Suprapubic skin (tissue), 4 donors: ENCODE measurements around the gene NBPF8. TPM values are rescaled to one million over a fixed set of nuclear protein-coding genes. Genes with fewer than 3 reads are reported as not detected.
"Not testable (repeated sequence)": the region's sequence is repeated elsewhere in the genome, so short reads cannot be mapped to it uniquely, and the experiment has no call there.

Experiments used
- DNase-seq, 2 donors: peaks; one replicate each; pipeline ENCODE4 v3.0.0-alpha.2; 2019; ENCODE audit warnings: low spot score in 2 of 2
- H3K27ac ChIP-seq: fragments of 200-600 bp; sonication (generic); one replicate; pipeline ENCODE4 v1.5.1; 2019
- H3K27me3 ChIP-seq: fragments of 200-600 bp; sonication (generic); one replicate; pipeline ENCODE4 v1.5.1; 2019
- H3K36me3 ChIP-seq: fragments of 200-600 bp; sonication (generic); one replicate; pipeline ENCODE4 v1.5.1; 2019
- H3K4me1 ChIP-seq: fragments of 200-600 bp; sonication (generic); one replicate; pipeline ENCODE4 v1.5.1; 2019
- H3K4me3 ChIP-seq: fragments of 200-600 bp; sonication (generic); one replicate; pipeline ENCODE4 v1.5.1; 2019; ENCODE audit warnings: mild to moderate bottlenecking
- H3K9me3 ChIP-seq: fragments of 200-600 bp; sonication (generic); one replicate; pipeline ENCODE4 v1.5.1; 2019
- POLR2A ChIP-seq, 2 donors: fragments of 450-650 bp; IDR thresholded peaks; one replicate each; pipeline ENCODE4 v1.6.1; 2017; ENCODE audit warnings: antibody characterized with exemption in 2 of 2, mild to moderate bottlenecking in 2 of 2, moderate library complexity in 2 of 2
- WGBS: methylation state at CpG from one replicate; pipeline ENCODE4 v1.1.5; 2018; 5-methylcytosine and 5-hydroxymethylcytosine counted together
- total RNA-seq, 4 donors: library from RNA; depleted of rRNA; stranded (reverse); fragments of >200 nt; gene quantifications; one replicate each; pipeline ENCODE4 v1.1.0, GENCODE V29; 2016
- TF ChIP-seq, protein P1 (sequence below), 2 donors: fragments of 200-600 bp in 1 of 2; fragments of 450-650 bp in 1 of 2; sonication (generic) in 1 of 2; IDR thresholded peaks; one replicate each; pipeline ENCODE4 v1.5.1; 2016 to 2019; ENCODE audit warnings: antibody characterized with exemption in 2 of 2, mild to moderate bottlenecking in 1 of 2, moderate library complexity in 1 of 2

The NBPF8 gene
- total RNA-seq, result 10 to 100 TPM; 11.4 to 20.3 (median 12.5) TPM

- H3K27ac ChIP-seq, result peak within 1 kb of the TSS; percentile 57
- H3K27me3 ChIP-seq, H3K36me3 ChIP-seq, H3K9me3 ChIP-seq, H3K4me1 ChIP-seq: not testable (repeated sequence)
- H3K4me3 ChIP-seq, result peak within 1 kb of the TSS; percentile 60
- DNase-seq, result peak; percentile 74 to 86
- no CpG with 5 or more reads among the region's 64 CpGs for WGBS
Measured at GRCh38 chr1:120414911-120415480, at the start of gene NBPF8. NBPF8 (plus strand) TSS chr1:120415035; CDS start chr1:120436523, 21,488 bp downstream.

DNA sequence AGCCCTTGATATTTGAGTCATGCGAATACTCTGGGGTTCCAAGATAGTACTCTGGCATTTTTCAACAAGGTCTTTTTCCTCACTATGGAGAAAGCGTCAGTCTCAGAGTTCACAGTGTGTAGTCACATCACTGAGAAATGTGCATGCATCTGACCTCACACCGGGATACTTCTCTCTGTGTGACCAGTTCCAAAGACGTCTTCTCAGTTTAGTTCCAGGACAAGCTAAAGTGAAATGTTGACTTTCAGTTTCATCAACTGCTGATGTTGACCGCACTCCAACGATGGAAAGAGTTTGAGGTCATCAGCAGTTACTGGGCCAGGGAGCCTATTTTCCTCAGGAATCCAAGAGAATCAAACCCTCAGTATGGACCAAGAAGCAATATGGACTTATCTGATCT lies 47.1 kb upstream of the NBPF8 start:
- not testable (repeated sequence) for H3K4me1 ChIP-seq, H3K4me3 ChIP-seq, H3K27me3 ChIP-seq, H3K27ac ChIP-seq, DNase-seq, H3K9me3 ChIP-seq, H3K36me3 ChIP-seq
- WGBS, result 97% methylated on average over 6 of the region's 6 CpGs

GRCh38 chr1:120386651-120387050 lies 28.2 kb upstream of the NBPF8 start:
- DNase-seq, H3K4me3 ChIP-seq, H3K9me3 ChIP-seq, H3K27me3 ChIP-seq, H3K27ac ChIP-seq, H3K36me3 ChIP-seq, H3K4me1 ChIP-seq: not testable (repeated sequence)
- 84% methylated on average over 4 of the region's 5 CpGs for WGBS

- DNase-seq, result not testable (repeated sequence)
- no CpG with 5 or more reads among the region's 29 CpGs for WGBS
- TF ChIP-seq, protein P1, sequence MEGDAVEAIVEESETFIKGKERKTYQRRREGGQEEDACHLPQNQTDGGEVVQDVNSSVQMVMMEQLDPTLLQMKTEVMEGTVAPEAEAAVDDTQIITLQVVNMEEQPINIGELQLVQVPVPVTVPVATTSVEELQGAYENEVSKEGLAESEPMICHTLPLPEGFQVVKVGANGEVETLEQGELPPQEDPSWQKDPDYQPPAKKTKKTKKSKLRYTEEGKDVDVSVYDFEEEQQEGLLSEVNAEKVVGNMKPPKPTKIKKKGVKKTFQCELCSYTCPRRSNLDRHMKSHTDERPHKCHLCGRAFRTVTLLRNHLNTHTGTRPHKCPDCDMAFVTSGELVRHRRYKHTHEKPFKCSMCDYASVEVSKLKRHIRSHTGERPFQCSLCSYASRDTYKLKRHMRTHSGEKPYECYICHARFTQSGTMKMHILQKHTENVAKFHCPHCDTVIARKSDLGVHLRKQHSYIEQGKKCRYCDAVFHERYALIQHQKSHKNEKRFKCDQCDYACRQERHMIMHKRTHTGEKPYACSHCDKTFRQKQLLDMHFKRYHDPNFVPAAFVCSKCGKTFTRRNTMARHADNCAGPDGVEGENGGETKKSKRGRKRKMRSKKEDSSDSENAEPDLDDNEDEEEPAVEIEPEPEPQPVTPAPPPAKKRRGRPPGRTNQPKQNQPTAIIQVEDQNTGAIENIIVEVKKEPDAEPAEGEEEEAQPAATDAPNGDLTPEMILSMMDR (IDR thresholded peaks at IDR 0.05), result peak in 1 of 2 donors; percentile 18
Measured at GRCh38 chr1:120388597-120389126, 26.2 kb upstream of the NBPF8 start.

GRCh38 chr1:120391365-120391764 lies 23.5 kb upstream of the NBPF8 start:
- not testable (repeated sequence) for H3K27me3 ChIP-seq, H3K36me3 ChIP-seq, H3K4me3 ChIP-seq, H3K27ac ChIP-seq, H3K9me3 ChIP-seq, H3K4me1 ChIP-seq, DNase-seq
- 86% methylated on average over 4 of the region's 4 CpGs for WGBS

More at GRCh38 chr1:120388597-120389126, 26.2 kb upstream of the NBPF8 start:
- not testable (repeated sequence) for H3K36me3 ChIP-seq, H3K4me1 ChIP-seq, H3K27me3 ChIP-seq, H3K27ac ChIP-seq, H3K4me3 ChIP-seq, H3K9me3 ChIP-seq

DNA sequence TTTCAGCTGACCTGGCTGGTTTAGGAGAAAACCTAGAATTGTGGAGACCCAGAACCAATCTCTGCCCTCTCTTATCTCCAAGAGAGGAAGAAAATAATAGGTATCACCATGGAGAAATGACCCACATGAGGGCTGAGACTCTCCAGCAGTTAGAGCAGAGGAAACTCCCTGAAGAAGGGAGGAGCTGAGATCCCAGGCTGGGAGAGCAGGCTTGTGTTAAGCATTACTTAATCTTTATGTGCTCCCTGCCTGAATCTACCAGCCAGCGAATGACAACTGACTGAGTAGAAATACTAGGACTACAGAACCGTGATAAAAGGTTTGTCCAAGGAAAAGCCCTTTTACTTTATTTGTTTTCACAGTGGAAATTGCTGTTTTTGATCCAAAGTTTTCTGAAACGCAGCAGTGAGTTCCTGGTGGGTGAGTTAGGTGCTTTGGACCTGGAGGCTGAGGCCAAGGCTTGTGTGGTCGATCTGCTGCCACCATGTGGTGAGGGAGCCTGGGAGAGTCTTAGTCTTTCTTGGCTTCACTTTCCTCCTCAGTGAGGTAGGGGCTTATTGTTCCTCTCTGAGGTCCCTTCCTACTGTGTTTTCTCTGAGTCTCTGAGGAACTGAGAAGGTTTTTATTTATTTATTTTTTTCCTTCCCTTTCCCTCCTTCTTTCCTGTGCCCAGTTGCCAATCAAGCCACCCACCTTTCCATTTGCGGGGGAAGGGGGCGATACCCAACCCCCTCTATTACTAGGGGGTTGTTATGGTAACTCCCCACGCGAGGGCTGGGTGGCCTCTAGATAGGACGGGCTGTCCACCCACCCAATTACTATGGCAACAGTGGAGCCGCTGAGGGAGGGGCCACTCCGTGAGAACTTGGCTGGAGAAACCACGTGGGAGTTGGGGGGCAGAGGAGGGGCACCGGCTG lies 21.3 kb upstream of the NBPF8 start:
- H3K27me3 ChIP-seq, DNase-seq, H3K36me3 ChIP-seq, H3K9me3 ChIP-seq, H3K4me1 ChIP-seq, H3K4me3 ChIP-seq, H3K27ac ChIP-seq: not testable (repeated sequence)
- 20% methylated on average over 6 of the region's 13 CpGs for WGBS

GRCh38 chr1:120405348-120405747 lies 9.5 kb upstream of the NBPF8 start:
- no CpG with 5 or more reads among the region's 1 CpG for WGBS
- H3K9me3 ChIP-seq, H3K27ac ChIP-seq, DNase-seq, H3K4me1 ChIP-seq, H3K27me3 ChIP-seq, H3K4me3 ChIP-seq, H3K36me3 ChIP-seq: not testable (repeated sequence)

GRCh38 chr1:120414451-120414850 lies 384 bp upstream of the NBPF8 start:
- not testable (repeated sequence) for H3K36me3 ChIP-seq, H3K9me3 ChIP-seq, H3K27ac ChIP-seq, H3K27me3 ChIP-seq, DNase-seq, H3K4me1 ChIP-seq
- WGBS, result 25% methylated on average over 3 of the region's 16 CpGs
- H3K4me3 ChIP-seq, result peak overlapping the region; percentile 60

DNA sequence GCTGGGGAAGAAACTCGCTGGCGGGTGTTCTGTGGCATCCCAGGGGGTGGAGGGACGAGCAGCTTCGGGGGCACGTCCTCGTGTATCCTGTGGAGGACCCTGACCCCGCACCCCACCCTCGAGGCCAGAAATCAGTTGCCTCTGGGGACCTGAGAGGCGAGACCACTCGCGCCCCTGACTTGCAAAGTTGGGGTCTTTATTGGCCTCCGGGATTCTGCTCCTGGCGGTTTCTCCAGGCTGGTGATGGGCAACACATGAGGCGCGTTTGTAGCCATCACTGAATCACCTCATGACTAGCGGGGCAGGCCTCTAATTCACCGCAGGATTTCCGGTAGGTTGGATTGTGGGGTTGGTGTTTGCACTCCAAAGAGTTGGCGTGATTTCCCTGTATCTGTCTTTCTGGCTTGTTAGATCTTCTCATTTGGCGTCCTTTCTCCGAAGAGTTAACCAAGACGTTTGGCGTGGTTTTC lies 692 bp downstream of the NBPF8 start:
- Histone ChIP-seq H3K27ac (peak overlapping the region; percentile 57), H3K4me3 (peak overlapping the region; percentile 60)
- peak in 1 of 2 donors; percentile 35 for TF ChIP-seq POLR2A (IDR thresholded peaks at IDR 0.05)
- H3K36me3 ChIP-seq, H3K27me3 ChIP-seq, H3K4me1 ChIP-seq, H3K9me3 ChIP-seq: not testable (repeated sequence)
- 0% methylated on average over 5 of the region's 23 CpGs for WGBS
- DNase-seq, result peak in 1 of 2 donors; percentile 65

GRCh38 chr1:120425063-120425462 lies 10.2 kb downstream of the NBPF8 start:
- H3K4me1 ChIP-seq, DNase-seq, H3K27me3 ChIP-seq, H3K9me3 ChIP-seq, H3K27ac ChIP-seq, H3K4me3 ChIP-seq, H3K36me3 ChIP-seq: not testable (repeated sequence)
- 81% methylated on average over 7 of the region's 7 CpGs for WGBS

GRCh38 chr1:120431626-120432025 lies 16.8 kb downstream of the NBPF8 start:
- no CpG with 5 or more reads among the region's 3 CpGs for whole genome bisulfite sequencing
- H3K4me3 ChIP-seq, DNase-seq, H3K27ac ChIP-seq, H3K27me3 ChIP-seq, H3K4me1 ChIP-seq, H3K36me3 ChIP-seq, H3K9me3 ChIP-seq: not testable (repeated sequence)

- 97% methylated on average over 16 of the region's 18 CpGs for WGBS
- not testable (repeated sequence) for H3K36me3 ChIP-seq, H3K4me3 ChIP-seq, H3K4me1 ChIP-seq, H3K27me3 ChIP-seq, H3K27ac ChIP-seq, DNase-seq, H3K9me3 ChIP-seq
Measured at GRCh38 chr1:120433831-120434230, 19.0 kb downstream of the NBPF8 start.

- not testable (repeated sequence) for H3K36me3 ChIP-seq, H3K4me3 ChIP-seq, H3K9me3 ChIP-seq, DNase-seq, H3K27ac ChIP-seq, H3K27me3 ChIP-seq, H3K4me1 ChIP-seq
- WGBS, result 65% methylated on average over 2 of the region's 5 CpGs
Measured at GRCh38 chr1:120449124-120449523, 34.3 kb downstream of the NBPF8 start.
